Uterus (tissue), 4 donors: ENCODE data around the gene NDUFS6. TPM values are rescaled to one million over a fixed set of nuclear protein-coding genes. Genes with fewer than 3 reads are reported as not detected.

Experiments used
- DNase-seq, 2 donors: peaks; one replicate each; pipeline ENCODE4 v3.0.0-alpha.2; 2019 to 2020
- H3K27ac ChIP-seq, 2 donors: fragments of 200-600 bp; sonication (generic); 1 replicate in 1 of 2; 2 replicates in 1 of 2; pipeline ENCODE4 v1.5.1; 2016 to 2018
- H3K27me3 ChIP-seq, 2 donors: fragments of 200-600 bp; sonication (generic); one replicate each; pipeline ENCODE4 v1.5.1; 2018 to 2019; ENCODE audit warnings: control low read depth in 1 of 2
- H3K36me3 ChIP-seq, 2 donors: fragments of 200-600 bp; sonication (generic); one replicate each; pipeline ENCODE4 v1.5.1; 2019; ENCODE audit warnings: control low read depth in 1 of 2
- H3K4me1 ChIP-seq, 2 donors: fragments of 200-600 bp; sonication (generic); one replicate each; pipeline ENCODE4 v1.5.1; 2018 to 2019; ENCODE audit warnings: control low read depth in 1 of 2
- H3K4me3 ChIP-seq, 2 donors: fragments of 200-600 bp; sonication (generic); 1 replicate in 1 of 2; 2 replicates in 1 of 2; pipeline ENCODE4 v1.5.1; 2018 to 2019; ENCODE audit warnings: mild to moderate bottlenecking in 1 of 2
- H3K9me3 ChIP-seq, 2 donors: fragments of 200-600 bp; sonication (generic); one replicate each; pipeline ENCODE4 v1.5.1; 2019; ENCODE audit warnings: control low read depth in 1 of 2
- CTCF ChIP-seq, 4 experiments: fragments of 200-600 bp in 2 of 4; fragments of 450-650 bp in 2 of 4; sonication (generic) in 2 of 4; IDR thresholded peaks; one replicate each; pipeline ENCODE4 v1.5.1; 2016 to 2019; ENCODE audit warnings: antibody characterized with exemption in 4 of 4, mild to moderate bottlenecking in 2 of 4, moderate library complexity in 1 of 4
- POLR2A ChIP-seq, 2 donors: fragments of 450-650 bp; IDR thresholded peaks; one replicate each; pipeline ENCODE4 v1.6.1; 2016; ENCODE audit warnings: antibody characterized with exemption in 2 of 2, mild to moderate bottlenecking in 1 of 2, moderate library complexity in 1 of 2
- intact Hi-C: fragments of 100-400 bp; cut with DNase I; formaldehyde crosslinking; loops from one replicate; pipeline ENCODE4 v1.15.1; 2023; ENCODE audit warnings: low total_unique reads
- total RNA-seq, 4 donors: library from RNA; depleted of rRNA in 3 of 4; stranded (reverse); fragments of >200 nt in 3 of 4; gene quantifications; one replicate each; pipeline versions ENCODE4 v1.1.0 to v1.2.4, GENCODE V29; 2014 to 2023
- donor health status: DM: yes; HTN: yes; CAD: no.

The NDUFS6 gene
- total RNA-seq, 4 donors from 2014 or later, result 8.5 to 17.9 (median 14.6) TPM

GRCh38 chr5:1855075-1855474 lies 53.9 kb downstream of the NDUFS6 start:
- TF ChIP-seq POLR2A (IDR thresholded peaks at IDR 0.05) (no peak), CTCF (IDR thresholded peaks at IDR 0.05) (no peak)
- H3K4me1 ChIP-seq, result peaks cover 0 to 4% of the 10 kb centered on the region in 2 donors
- H3K4me3 ChIP-seq, result no peak overlapping the region
- DNase-seq, result no peak
- intact Hi-C loops, result no loop called here
- peaks cover 0 to 25% of the 10 kb centered on the region in 2 donors for H3K27me3 ChIP-seq
- no peaks in the 10 kb centered on the region for H3K36me3 ChIP-seq
- no peak overlapping the region for H3K27ac ChIP-seq
- no peaks in the 10 kb centered on the region for H3K9me3 ChIP-seq

DNA sequence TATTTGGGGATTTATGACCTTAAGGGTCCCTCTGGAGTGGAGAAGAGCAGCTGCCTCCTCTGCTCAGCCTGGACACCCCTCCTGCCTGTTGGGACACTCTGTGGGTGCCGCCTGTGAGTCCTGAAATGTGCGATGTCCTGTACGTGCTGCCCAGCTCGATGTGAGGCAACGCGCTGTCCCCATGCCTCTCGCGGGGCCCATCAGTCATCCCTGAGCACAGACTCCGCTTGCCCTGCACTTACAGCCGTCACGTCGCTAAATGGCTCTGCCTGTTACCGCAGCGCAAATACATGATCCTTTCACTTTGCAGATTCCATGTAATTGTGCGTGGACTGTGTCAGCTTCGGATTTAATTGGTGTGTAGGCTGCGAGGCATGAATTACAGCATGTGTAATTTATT lies 54.4 kb downstream of the NDUFS6 start:
- no peak for DNase-seq
- Histone ChIP-seq H3K27ac (no peak overlapping the region), H3K9me3 (no peaks in the 10 kb centered on the region), H3K4me1 (peaks cover 0 to 4% of the 10 kb centered on the region in 2 donors), H3K4me3 (no peak overlapping the region), H3K36me3 (no peaks in the 10 kb centered on the region), H3K27me3 (peaks cover 0 to 20% of the 10 kb centered on the region in 2 donors)
- TF ChIP-seq POLR2A (IDR thresholded peaks at IDR 0.05) (no peak), CTCF (IDR thresholded peaks at IDR 0.05) (no peak)
- intact Hi-C loops, result no loop called here

- H3K27ac ChIP-seq, result no peak overlapping the region
- no peak for DNase-seq
- intact Hi-C loops, result no loop called here
- H3K4me3 ChIP-seq, result no peak overlapping the region
- peaks cover 0 to under 1% of the 10 kb centered on the region in 2 donors for H3K4me1 ChIP-seq
- TF ChIP-seq POLR2A (IDR thresholded peaks at IDR 0.05), result no peak
- TF ChIP-seq CTCF (IDR thresholded peaks at IDR 0.05), result no peak
- no peaks in the 10 kb centered on the region for H3K36me3 ChIP-seq
- H3K9me3 ChIP-seq, result no peaks in the 10 kb centered on the region
- peaks cover 0 to 15% of the 10 kb centered on the region in 2 donors for H3K27me3 ChIP-seq
Observed at GRCh38 chr5:1856596-1857255, 55.5 kb downstream of the NDUFS6 start.

DNA sequence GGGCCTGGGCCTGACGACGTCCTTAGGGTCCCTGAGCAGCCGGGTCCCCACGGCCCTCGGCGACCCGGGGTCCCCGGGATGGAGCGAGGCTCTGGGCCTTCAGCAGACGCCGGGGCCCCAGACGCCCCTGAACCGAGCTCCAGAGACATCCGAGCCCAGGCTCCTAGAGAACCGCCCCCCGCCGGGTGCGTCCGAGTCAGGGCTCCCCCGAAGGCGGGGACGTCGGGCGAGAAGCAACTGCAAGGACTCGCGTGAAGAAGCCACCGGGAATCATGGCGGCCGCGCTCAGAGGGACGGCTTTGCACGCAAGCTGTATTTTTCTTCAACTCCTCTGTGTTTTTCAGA lies 56.0 kb downstream of the NDUFS6 start:
- intact Hi-C loops, result no loop called here
- H3K4me3 ChIP-seq, result no peak overlapping the region
- no peaks in the 10 kb centered on the region for H3K36me3 ChIP-seq
- DNase-seq, result no peak
- no peaks in the 10 kb centered on the region for H3K9me3 ChIP-seq
- H3K27ac ChIP-seq, result no peak overlapping the region
- TF ChIP-seq CTCF (IDR thresholded peaks at IDR 0.05) (no peak), POLR2A (IDR thresholded peaks at IDR 0.05) (no peak)
- peaks cover 0 to 10% of the 10 kb centered on the region in 2 donors for H3K27me3 ChIP-seq
- no peaks in the 10 kb centered on the region for H3K4me1 ChIP-seq

GRCh38 chr5:1858436-1858835 lies 57.2 kb downstream of the NDUFS6 start:
- Histone ChIP-seq H3K27me3 (peaks cover 0 to 6% of the 10 kb centered on the region in 2 donors), H3K4me3 (no peak overlapping the region), H3K4me1 (no peaks in the 10 kb centered on the region), H3K27ac (no peak overlapping the region), H3K9me3 (no peaks in the 10 kb centered on the region), H3K36me3 (no peaks in the 10 kb centered on the region)
- DNase-seq, result no peak
- intact Hi-C loops, result no loop called here
- TF ChIP-seq CTCF (IDR thresholded peaks at IDR 0.05) (no peak), POLR2A (IDR thresholded peaks at IDR 0.05) (no peak)
